Vagina (tissue), 2 donors: ENCODE results near the gene LANCL3.

Source experiments
- CTCF ChIP-seq, 3 experiments: fragments of 450-650 bp in 2 of 3; fragments of 200-600 bp in 1 of 3; sonication (generic) in 1 of 3; IDR thresholded peaks; one replicate each; pipeline ENCODE4 v1.5.1; 2017 to 2019; ENCODE audit warnings: antibody characterized with exemption in 3 of 3, mild to moderate bottlenecking in 2 of 3, moderate library complexity in 2 of 3
- POLR2A ChIP-seq, 2 donors: fragments of 450-650 bp; IDR thresholded peaks; one replicate each; pipeline ENCODE4 v1.6.1; 2017; ENCODE audit warnings: antibody characterized with exemption in 2 of 2, mild to moderate bottlenecking in 2 of 2, moderate library complexity in 2 of 2
- POLR2AphosphoS5 ChIP-seq, 2 donors: sonication (generic); formaldehyde crosslinking; IDR thresholded peaks; one replicate each; pipeline ENCODE4 v1.9.0; 2017; ENCODE audit warnings: antibody characterized with exemption in 2 of 2, mild to moderate bottlenecking in 2 of 2, low read depth in 1 of 2; ENCODE audit not compliant: insufficient read depth in 1 of 2

GRCh38 chrX:37717708-37718107 lies 146.2 kb downstream of the LANCL3 start:
- TF ChIP-seq POLR2AphosphoS5 (IDR thresholded peaks at IDR 0.05; ENCODE audit: insufficient read depth in 1 of 2, low read depth in 1 of 2) (no peak), CTCF (IDR thresholded peaks at IDR 0.05) (no peak), POLR2A (IDR thresholded peaks at IDR 0.05) (no peak)
